HG03095 (cell line): Measurements from ENCODE around the gene C7orf57.
"Not testable (repeated sequence)": the region's sequence is repeated elsewhere in the genome, so short reads cannot be mapped to it uniquely, and the experiment has no call there.

Experiments used
- ATAC-seq: cut with Tn5 transposase; IDR thresholded peaks from one replicate; pipeline ENCODE4 v1.9.1; 2021; ENCODE audit warnings: moderate library complexity; ENCODE audit not compliant: unreplicated experiment

Gene C7orf57

GRCh38 chr7:48035301-48035966, at the start of gene C7orf57:
Gene C7orf57, plus strand, starts transcription at chr7:48035543. Its CDS starts 766 bp downstream, at chr7:48036309.
- peak; percentile 98 for ATAC-seq

DNA sequence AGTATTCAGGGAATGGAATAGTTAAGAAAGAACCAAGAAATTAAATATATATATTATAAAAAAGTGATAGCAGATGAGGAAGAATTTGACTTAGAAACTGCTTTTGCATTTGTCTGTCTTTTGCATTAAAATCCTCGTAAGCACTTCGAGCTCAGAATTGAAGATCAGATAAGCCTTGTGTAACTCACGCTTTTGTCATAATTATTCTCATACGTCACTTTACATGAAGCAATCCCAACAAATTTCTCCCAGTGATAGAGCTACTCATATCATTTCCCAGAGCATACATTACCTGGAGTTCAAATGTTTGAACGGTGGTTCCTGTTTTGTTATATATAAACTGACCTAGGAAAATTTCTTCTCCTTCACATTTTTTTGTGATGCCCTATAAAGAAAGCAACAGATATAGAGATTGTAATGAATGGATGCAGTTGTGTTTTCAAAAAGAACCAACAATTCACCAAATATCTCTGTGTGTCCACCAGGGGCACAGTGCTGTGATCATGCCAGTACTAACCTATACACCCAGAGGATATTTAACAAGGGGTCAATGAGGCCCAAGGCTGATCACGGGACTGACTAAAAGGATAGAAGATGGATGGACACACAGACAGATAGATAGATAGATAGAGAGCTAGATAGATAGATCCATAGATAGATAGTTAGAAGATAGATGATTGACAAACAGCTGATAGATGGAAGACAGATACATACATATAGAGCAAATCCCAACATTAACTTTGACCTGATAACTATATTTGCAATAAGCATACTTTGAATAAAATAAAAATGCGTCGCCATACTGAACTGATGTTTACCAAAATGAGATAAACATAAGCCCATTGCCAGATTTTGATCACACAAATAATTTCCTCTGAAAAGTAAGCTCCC, 46.6 kb upstream of the C7orf57 start:
- ATAC-seq: no peak

- ATAC-seq: not testable (repeated sequence)
These were observed 45.5 kb upstream of the C7orf57 start for GRCh38 chr7:47989607-47990400.

DNA sequence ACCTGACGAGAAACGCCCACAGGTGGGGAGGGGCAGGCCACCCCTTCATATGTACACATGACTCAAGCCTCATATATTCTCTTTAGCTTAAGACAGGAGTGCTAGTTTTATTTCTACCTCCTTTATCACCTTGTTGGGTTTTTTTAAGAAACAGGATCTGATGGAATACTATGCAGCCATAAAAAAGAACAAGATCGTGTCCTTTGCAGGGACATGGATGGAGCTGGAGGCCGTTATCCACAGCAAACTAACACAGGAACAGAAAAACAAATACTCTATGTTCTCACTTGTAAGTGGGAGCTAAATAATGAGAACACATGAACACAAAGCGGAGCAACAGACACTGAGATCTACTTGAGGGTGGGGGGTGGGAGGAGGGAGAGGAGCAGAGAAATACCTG, 44.8 kb upstream of the C7orf57 start:
- no peak for ATAC-seq

- no peak for ATAC-seq
These were observed 44.1 kb upstream of the C7orf57 start for GRCh38 chr7:47991270-47991669.

- ATAC-seq: peak; percentile 99
These were observed 43.5 kb upstream of the C7orf57 start for GRCh38 chr7:47991741-47992311.

DNA sequence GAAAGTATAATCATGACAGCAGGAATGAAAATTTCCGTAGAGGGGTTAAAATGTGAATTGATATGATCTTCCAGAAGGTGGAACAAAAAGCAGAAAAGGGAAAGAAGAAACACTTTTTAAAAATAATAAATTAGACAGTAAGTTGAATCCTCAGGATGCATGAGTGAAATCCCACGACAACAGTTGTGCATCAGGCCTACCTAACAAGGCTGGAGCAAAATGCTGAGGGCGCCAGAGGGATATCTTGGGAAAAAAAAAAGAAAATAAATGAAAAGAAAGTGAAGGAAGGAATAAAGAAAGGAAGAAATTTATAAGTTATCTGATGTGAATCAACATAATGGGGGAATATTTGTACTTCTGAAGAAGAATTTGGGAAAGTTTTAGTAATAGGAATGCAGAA, 42.9 kb upstream of the C7orf57 start:
- no peak for ATAC-seq

- ATAC-seq: no peak
These were observed 35.9 kb upstream of the C7orf57 start for GRCh38 chr7:47999413-47999812.

DNA sequence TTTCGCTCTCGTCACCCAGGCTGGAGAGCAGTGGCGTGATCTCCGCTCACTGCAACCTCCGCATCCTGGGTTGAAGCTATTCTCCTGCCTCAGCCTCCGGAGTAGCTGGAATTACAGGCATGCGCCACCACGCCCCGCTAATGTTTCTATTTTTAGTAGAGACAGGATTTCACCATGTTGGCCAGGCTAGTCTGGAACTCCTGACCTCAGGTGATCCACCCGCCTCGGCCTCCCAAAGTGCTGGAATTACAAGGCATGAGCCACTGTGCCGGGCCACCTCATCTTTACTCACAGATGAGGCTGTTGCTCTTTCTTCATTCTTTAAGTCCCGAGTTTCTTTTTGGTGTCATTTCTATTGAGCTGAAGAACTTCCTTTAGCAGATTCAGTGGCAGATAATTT, 35.2 kb upstream of the C7orf57 start:
- ATAC-seq: not testable (repeated sequence)

DNA sequence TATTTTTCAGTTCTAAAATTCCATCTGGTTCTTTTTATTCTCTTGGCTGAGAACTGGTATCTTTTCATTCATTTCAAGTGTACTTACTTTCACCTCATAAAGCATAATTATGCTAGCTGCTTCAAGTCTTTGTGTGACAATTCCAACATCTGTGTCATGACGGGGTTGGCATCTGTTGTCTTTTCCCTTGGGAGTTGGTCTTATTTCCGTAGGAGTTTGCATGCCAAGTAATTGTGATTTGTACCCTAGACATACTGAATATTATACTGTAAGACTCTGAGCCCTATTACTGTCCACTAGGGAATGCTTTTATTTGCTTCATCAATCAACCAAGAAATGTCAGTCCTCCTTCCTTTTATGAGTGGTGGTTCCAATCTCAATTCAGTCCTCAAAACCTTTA, 31.3 kb upstream of the C7orf57 start:
- no peak for ATAC-seq

- peak; percentile 76 for ATAC-seq
These were observed 30.7 kb upstream of the C7orf57 start for GRCh38 chr7:48004638-48005037.

DNA sequence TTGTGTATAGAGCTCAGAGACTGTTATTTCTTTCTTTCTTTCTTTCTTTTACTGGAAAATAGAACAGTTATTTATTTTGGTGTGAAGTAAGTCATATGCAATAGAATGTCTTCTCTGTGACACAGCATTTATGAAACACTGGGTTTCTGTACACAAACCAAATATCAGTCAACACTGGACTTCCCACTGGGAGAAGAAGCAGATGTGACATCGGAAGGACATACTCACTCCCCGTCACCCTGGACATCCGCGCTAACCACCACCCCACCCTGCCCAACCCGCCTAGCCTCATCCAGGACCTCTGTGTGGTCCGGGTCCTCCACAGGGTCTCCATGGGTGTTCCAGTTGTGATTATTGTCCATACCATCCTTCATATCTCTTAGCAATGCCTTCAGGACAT, 28.5 kb upstream of the C7orf57 start:
- no peak for ATAC-seq

DNA sequence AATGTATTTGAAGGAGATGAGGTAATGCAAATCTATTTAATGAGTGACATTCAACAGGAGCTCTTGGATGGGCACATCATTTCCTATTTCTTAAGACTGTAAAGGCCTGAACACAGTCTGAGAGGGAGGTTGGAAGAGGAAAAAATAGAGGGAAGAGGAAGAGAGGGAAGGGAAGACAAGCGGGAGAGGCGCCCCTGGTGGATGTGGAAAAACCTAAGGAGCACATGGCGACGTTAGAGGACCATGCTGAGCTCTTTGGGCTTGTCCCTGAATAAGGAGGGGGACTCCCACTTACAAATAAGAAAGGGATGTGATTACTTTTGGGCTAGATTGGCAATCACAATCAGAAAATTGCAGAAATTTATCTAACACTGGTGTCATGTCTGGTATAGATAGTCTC, 26.1 kb upstream of the C7orf57 start:
- ATAC-seq: no peak

GRCh38 chr7:48009954-48010353, 25.4 kb upstream of the C7orf57 start:
- no peak for ATAC-seq

GRCh38 chr7:48011323-48011722, 24.0 kb upstream of the C7orf57 start:
- ATAC-seq: no peak

DNA sequence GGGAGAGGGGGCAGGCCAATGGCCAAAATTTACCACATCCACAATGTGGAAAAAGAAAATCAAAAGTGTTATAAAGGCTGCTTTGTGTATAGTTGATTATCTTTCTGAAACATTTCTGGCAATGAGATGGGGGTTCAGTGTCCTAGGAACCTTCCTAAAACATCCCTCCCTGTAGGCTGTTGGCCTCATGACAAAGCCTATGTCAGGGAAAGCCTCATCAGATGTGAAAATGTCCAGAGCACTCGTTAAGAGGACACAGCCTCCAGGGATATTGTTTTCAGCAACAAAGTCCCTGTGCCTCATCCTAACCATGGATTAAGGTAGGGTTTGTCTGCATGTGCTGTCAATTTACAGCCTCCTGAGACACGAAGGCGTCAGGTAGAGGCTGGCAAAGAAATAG, 23.4 kb upstream of the C7orf57 start:
- no peak for ATAC-seq

GRCh38 chr7:48016641-48017040, 18.7 kb upstream of the C7orf57 start:
- no peak for ATAC-seq

GRCh38 chr7:48017674-48018073, 17.7 kb upstream of the C7orf57 start:
- no peak for ATAC-seq

DNA sequence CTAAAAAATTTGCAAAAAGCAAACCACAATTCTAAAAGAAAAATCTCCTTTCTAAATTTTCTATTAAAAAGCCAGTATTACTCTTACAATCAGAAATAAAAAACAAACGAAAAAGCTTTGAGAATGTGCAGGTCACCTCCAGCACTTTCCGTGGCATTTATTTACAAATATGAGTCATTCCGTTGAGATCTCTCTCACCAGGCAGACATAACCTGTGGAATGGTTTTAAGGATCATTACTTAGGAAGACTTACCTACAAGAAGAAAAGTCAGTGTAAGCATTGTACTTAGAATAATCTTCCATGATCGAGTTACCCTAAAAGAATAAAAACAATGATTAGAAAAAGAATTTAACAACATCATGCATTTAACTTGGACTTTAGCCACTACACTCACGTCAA, 9.7 kb upstream of the C7orf57 start:
- no peak for ATAC-seq

DNA sequence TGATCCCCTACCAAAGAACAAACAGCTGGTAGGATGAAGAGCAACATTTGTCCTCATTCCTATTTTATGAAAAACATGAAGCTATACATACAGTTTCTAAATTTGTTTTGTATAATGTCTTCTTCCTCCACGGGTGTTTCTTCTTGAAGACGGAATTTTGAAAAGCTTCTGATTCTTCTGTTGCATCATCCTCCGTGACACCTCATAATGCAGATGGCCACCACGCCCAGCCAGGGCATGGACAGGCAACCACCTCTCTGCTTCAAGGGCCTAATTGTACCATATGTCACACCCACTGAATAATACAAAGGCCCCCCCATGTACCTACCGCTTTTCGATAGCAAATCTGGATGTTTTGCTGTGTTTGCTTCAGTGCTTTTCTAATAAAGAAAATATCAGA, 6.4 kb upstream of the C7orf57 start, which contains the start of gene SUN3:
Gene SUN3, minus strand, starts transcription at position 170 of the 400 bp plus-strand sequence. Its CDS starts 169 bp downstream, at position 1.
- ATAC-seq: no peak

DNA sequence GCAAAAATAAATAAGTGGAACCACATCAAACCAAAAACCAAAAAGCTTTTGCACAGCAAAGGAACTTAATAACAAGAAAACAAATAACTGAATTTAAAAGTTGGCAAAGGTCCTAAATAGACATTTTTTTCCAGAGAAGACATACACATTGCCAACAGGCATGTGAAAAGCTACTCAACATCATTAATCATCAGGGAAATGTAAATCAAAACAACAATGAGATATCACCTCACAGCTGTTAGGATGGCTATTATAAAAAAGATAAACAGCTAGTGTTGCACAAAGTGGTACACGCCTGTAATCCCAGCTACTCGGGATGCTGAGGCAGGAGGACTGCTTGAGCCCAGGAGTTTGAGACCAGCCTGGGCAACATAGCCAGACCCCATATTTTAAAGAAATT, 4.2 kb upstream of the C7orf57 start:
- no peak for ATAC-seq
